HUES6 (cell line): ENCODE results near the gene MSH3.
"Not testable (repeated sequence)": the region's sequence is repeated elsewhere in the genome, so short reads cannot be mapped to it uniquely, and the experiment has no call there.

Experiments
- H3K27ac ChIP-seq: 2 replicates; pipeline ENCODE4 v1.7.0; 2013; ENCODE audit warnings: low read depth, mild to moderate bottlenecking, low read length, inconsistent platforms
- H3K27me3 ChIP-seq: 2 replicates; pipeline ENCODE4 v1.6.1; 2013; ENCODE audit warnings: low read length; ENCODE audit not compliant: control insufficient read depth, insufficient read depth
- H3K36me3 ChIP-seq: 2 replicates; pipeline ENCODE4 v1.6.1; 2013; ENCODE audit warnings: low read length; ENCODE audit not compliant: control insufficient read depth, insufficient read depth
- H3K4me1 ChIP-seq: 2 replicates; pipeline ENCODE4 v1.6.1; 2013; ENCODE audit warnings: low read length; ENCODE audit not compliant: control insufficient read depth, insufficient read depth
- H3K4me3 ChIP-seq: 2 replicates; pipeline ENCODE4 v1.5.1; 2013; ENCODE audit warnings: low read depth, low read length
- H3K9ac ChIP-seq: one replicate; pipeline ENCODE4 v1.6.1; 2013; ENCODE audit warnings: mild to moderate bottlenecking, low read length
- H3K9me3 ChIP-seq: 2 replicates; pipeline ENCODE4 v1.6.1; 2013; ENCODE audit warnings: low read depth, low read length; ENCODE audit not compliant: control insufficient read depth, insufficient read depth

Gene MSH3

GRCh38 chr5:80870442-80870841 is 216.0 kb downstream of the MSH3 start:
- Histone ChIP-seq H3K9ac (no peak overlapping the region), H3K9me3 (no peaks in the 10 kb centered on the region), H3K36me3 (no peaks in the 10 kb centered on the region; the same call in 1 of the 2 replicates), H3K4me3 (no peak overlapping the region), H3K4me1 (no peaks in the 10 kb centered on the region), H3K27me3 (no peaks in the 10 kb centered on the region), H3K27ac (no peak overlapping the region)

DNA sequence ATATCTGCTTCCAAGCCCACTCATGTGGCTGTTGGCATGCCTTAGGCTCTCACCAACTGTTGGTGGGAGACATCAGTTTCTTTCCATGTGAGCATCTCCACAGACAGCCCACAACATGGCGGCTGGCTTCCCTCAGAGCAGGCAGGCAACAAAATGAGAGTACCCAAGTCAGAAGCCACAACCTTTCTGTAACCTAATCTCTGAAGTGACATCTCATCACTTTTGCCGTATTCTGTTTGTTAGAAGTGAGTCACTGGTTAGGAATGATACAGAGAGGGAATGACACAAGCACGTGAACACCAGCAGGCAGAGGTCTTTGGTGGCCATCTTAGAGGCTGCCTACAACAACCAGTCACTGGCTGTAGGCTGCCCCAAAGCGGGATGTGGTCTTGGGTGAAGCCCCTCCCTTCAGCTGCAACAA is 217.1 kb downstream of the MSH3 start:
- Histone ChIP-seq H3K27ac (no peak overlapping the region), H3K9me3 (no peaks in the 10 kb centered on the region), H3K9ac (no peak overlapping the region), H3K36me3 (no peaks in the 10 kb centered on the region; the same call in 1 of the 2 replicates), H3K27me3 (no peaks in the 10 kb centered on the region), H3K4me1 (no peaks in the 10 kb centered on the region), H3K4me3 (no peak overlapping the region)

- Histone ChIP-seq H3K27ac (no peak overlapping the region), H3K36me3 (peaks cover 7% of the 10 kb centered on the region), H3K9ac (no peak overlapping the region), H3K4me3 (no peak overlapping the region), H3K9me3 (peaks cover 5% of the 10 kb centered on the region; the same call in 1 of the 2 replicates), H3K4me1 (no peaks in the 10 kb centered on the region), H3K27me3 (no peaks in the 10 kb centered on the region)
Observed at GRCh38 chr5:80874162-80874561, 219.7 kb downstream of the MSH3 start.

DNA sequence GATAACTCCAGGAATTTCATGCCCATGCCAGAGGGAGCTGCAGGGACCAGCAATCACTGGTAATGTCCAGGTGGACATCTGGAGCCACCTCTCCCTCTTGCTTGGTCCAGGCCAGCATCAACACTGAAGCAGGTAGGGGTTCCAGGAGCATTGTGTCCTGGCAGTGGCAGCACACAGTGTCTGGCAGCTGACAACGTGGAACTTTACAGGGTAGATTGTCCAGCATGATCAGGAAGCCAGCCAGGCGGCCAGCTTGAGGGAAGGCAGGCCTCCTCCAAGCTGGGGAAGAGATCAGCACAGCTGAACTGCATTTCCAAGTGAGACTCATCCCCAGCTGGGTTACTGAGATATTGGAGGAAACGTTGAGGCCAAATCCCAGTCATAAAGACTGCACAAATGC is 223.1 kb downstream of the MSH3 start:
- Histone ChIP-seq H3K27me3 (no peaks in the 10 kb centered on the region), H3K27ac (no peak overlapping the region), H3K36me3 (peaks cover 14% of the 10 kb centered on the region), H3K4me3 (no peak overlapping the region), H3K9me3 (peaks cover 5% of the 10 kb centered on the region; the same call in 1 of the 2 replicates), H3K9ac (no peak overlapping the region), H3K4me1 (no peaks in the 10 kb centered on the region)

GRCh38 chr5:80881726-80882125 is 227.3 kb downstream of the MSH3 start:
- no peaks in the 10 kb centered on the region for H3K27me3 ChIP-seq
- H3K4me3 ChIP-seq, result no peak overlapping the region
- H3K9me3 ChIP-seq, result peaks cover 5% of the 10 kb centered on the region; the same call in 1 of the 2 replicates
- peaks cover 14% of the 10 kb centered on the region for H3K36me3 ChIP-seq
- no peak overlapping the region for H3K9ac ChIP-seq
- peaks cover 5% of the 10 kb centered on the region; the same call in 1 of the 2 replicates for H3K4me1 ChIP-seq
- no peak overlapping the region for H3K27ac ChIP-seq

GRCh38 chr5:80883390-80883789 is 228.9 kb downstream of the MSH3 start:
- not testable (repeated sequence) for H3K36me3 ChIP-seq, H3K4me1 ChIP-seq, H3K4me3 ChIP-seq

GRCh38 chr5:80884086-80884813 is 229.8 kb downstream of the MSH3 start:
- Histone ChIP-seq H3K4me3 (no peak overlapping the region), H3K9me3 (no peaks in the 10 kb centered on the region; the same call in 1 of the 2 replicates), H3K36me3 (0 out of 2 replicates have a peak, but pooled peaks cover 7% of the 10 kb centered on the region), H3K9ac (no peak overlapping the region), H3K27ac (no peak overlapping the region), H3K27me3 (no peaks in the 10 kb centered on the region), H3K4me1 (peaks cover 5% of the 10 kb centered on the region; the same call in 1 of the 2 replicates)

More at GRCh38 chr5:80883390-80883789, 228.9 kb downstream of the MSH3 start:
- H3K9me3 ChIP-seq, H3K9ac ChIP-seq, H3K27me3 ChIP-seq, H3K27ac ChIP-seq: not testable (repeated sequence)

DNA sequence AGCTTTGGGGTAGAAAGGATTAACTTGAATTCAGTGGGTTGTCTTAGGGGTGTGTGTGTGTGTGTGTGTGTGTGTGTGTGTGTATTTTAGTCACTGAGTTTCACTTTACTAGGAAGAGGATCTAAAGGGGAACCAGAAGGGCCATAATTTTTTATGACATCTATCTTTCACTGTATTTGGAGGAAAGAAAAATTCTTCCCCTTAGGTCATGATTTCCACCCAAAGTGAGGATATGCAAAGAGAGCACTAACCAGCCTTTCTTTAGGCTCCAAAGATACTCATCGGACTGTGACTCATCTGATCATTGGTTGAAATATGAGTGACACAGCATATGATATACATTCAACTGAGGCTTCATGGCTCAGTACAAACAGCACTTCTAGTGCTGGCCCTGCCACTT is 230.5 kb downstream of the MSH3 start:
- Histone ChIP-seq H3K4me1 (peaks cover 5% of the 10 kb centered on the region; the same call in 1 of the 2 replicates), H3K27me3 (no peaks in the 10 kb centered on the region), H3K9me3 (no peaks in the 10 kb centered on the region; the same call in 1 of the 2 replicates), H3K36me3 (0 out of 2 replicates have a peak, but pooled peaks cover 7% of the 10 kb centered on the region), H3K4me3 (no peak overlapping the region), H3K27ac (no peak overlapping the region), H3K9ac (no peak overlapping the region)

DNA sequence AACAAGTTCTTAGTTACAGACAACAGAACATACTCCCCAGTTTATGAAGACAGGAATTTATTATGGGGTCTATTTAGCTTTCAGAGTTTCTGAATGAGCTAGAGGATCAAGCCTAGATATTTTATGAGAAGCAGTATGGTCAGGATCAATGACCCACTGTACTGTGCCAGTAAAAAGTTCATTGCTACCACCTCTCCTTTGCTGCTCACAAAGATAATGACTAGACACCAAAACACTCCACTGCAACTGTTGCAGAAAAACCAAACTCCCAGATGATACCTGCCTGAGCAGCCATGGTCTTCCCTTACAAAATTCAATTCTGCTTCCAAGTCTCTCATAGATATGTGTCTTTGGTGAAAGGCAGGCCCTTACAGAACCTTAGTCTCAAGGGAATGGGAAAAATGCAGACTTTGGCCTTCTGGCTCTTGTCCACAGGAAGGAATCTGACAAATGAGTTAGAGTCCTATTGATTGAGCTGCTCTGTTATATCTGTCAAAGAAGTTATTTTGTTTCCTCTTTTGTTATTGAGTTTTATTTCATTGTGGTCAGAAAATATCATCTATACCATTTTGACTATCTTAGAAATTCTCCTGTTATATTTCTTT is 231.0 kb downstream of the MSH3 start:
- H3K4me3 ChIP-seq, result no peak overlapping the region
- H3K27ac ChIP-seq, result no peak overlapping the region
- H3K9ac ChIP-seq, result no peak overlapping the region
- peaks cover 5% of the 10 kb centered on the region; the same call in 1 of the 2 replicates for H3K4me1 ChIP-seq
- H3K9me3 ChIP-seq, result no peaks in the 10 kb centered on the region; the same call in 1 of the 2 replicates
- no peaks in the 10 kb centered on the region for H3K27me3 ChIP-seq
- H3K36me3 ChIP-seq, result 0 out of 2 replicates have a peak, but pooled peaks cover 7% of the 10 kb centered on the region

DNA sequence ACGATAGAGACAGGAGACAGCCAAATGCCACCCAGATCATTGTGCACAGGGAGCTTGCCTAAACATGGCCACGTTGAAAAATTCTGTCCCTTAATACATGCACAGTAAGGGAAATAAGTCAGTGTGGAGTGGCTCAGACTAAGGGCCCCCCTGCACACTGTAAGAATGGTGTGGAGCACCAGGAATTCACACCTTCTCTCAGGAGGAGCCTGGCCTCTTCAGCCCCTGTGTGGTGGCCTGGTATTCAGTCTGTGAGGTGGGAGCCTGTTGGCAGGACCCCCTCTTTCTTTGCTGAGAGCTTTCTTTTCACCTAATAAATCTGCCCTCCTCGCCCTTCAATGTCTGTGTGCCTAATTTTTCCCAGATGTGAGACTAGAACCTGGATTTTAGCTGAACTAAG is 239.6 kb downstream of the MSH3 start:
- H3K9me3 ChIP-seq, result 0 out of 2 replicates have a peak, but pooled peaks cover 3% of the 10 kb centered on the region
- no peak overlapping the region for H3K4me3 ChIP-seq
- peaks cover 5% of the 10 kb centered on the region; the same call in 1 of the 2 replicates for H3K4me1 ChIP-seq
- no peak overlapping the region for H3K9ac ChIP-seq
- no peak overlapping the region for H3K27ac ChIP-seq
- H3K27me3 ChIP-seq, result no peaks in the 10 kb centered on the region
- H3K36me3 ChIP-seq, result no peaks in the 10 kb centered on the region

GRCh38 chr5:80895523-80895922 is 241.1 kb downstream of the MSH3 start:
- no peaks in the 10 kb centered on the region for H3K27me3 ChIP-seq
- H3K4me3 ChIP-seq, result no peak overlapping the region
- H3K9ac ChIP-seq, result no peak overlapping the region
- H3K4me1 ChIP-seq, result peaks cover 5% of the 10 kb centered on the region; the same call in 1 of the 2 replicates
- no peaks in the 10 kb centered on the region for H3K36me3 ChIP-seq
- no peak overlapping the region for H3K27ac ChIP-seq
- 0 out of 2 replicates have a peak, but pooled peaks cover 10% of the 10 kb centered on the region for H3K9me3 ChIP-seq
